Umbilical cord (tissue), 2 donors: ENCODE data around the gene ADPGK. TPM values are rescaled to one million over a fixed set of nuclear protein-coding genes. Genes with fewer than 3 reads are reported as not detected.
A peak's percentile ranks its signal among the peaks of the same experiment; 100 is the strongest.
"Not testable (repeated sequence)": the region's sequence is repeated elsewhere in the genome, so short reads cannot be mapped to it uniquely, and the experiment has no call there.

Source experiments
- DNase-seq: peaks from one replicate; pipeline ENCODE4 v3.0.0-alpha.2; 2015; ENCODE audit warnings: low spot score
- total RNA-seq: library from RNA; depleted of rRNA; stranded (reverse); fragments of >200 nt; gene quantifications from one replicate; pipeline ENCODE4 v1.2.3, GENCODE V29; 2014; ENCODE audit warnings: low replicate concordance; ENCODE audit not compliant: insufficient read depth

Gene ADPGK
- total RNA-seq: 56.3 TPM

DNA sequence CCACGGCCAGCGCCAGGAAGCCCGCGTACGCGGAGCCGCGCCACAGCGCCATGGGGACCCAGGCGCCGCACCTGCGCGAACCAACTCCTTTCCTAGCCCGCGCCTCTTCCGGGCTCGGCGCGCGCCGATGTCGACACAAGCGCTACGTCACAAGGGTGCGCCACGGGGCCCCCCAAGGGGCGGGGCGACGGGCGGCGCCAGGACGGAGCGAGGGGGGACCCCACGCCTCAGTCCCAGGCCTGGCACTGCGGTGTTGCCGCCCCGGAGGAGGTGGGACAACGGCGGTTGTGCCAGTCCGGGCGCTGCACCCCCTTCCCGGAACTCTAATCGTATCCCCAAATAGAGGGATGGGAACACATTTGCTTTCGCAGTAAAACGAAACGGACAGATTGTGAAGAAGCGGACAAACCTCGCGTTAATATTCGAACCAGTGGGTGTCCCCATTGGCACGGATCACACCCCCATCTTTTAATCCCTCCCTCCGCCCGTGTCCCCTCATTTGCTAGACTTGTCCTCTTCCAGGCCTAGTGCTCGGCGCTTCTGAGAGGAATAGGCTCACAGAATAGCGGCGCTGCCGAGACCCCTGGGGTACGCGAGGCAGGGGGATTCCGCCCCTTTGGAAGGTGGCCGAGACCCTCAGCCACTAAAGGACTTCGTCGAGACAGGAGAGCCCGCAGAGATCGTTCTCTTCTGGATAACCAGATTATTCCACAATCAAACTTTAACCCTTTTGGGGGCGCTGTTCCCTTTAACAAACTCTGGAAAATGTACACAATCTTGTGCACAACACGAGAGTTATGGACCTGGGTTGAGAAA lies at the start of gene ADPGK:
Gene ADPGK (minus strand): TSS at position 119 of the 816 bp plus-strand sequence. CDS start 67 bp downstream, at position 52.
- peak; percentile 95 for DNase-seq

- DNase-seq: no peak
Observed at GRCh38 chr15:72827226-72827625, 43.7 kb upstream of the ADPGK start.

- DNase-seq: no peak
Observed at GRCh38 chr15:72826611-72827010, 43.1 kb upstream of the ADPGK start.

DNA sequence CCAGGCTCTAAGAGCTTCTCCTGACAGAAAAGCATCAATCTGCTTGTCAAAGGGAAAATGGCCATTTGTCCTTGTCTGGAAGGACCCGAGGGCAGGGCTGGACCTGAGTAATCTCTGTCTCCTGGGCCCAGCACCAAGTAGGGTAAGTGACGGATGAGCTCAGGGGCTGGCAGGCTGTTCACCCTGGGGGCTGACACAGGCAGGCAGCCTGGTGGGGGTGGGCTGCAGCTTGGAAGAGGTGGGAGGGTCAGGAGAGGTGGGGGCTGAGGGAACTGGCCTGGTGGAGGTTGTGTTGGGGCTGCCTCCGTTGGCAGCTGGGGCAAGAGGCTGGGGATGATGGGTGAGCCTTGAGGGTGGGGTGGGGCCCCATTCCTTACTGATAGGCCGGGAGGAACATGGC lies 42.3 kb upstream of the ADPGK start:
- DNase-seq: no peak

GRCh38 chr15:72824781-72825180 lies 41.2 kb upstream of the ADPGK start:
- DNase-seq: no peak

DNA sequence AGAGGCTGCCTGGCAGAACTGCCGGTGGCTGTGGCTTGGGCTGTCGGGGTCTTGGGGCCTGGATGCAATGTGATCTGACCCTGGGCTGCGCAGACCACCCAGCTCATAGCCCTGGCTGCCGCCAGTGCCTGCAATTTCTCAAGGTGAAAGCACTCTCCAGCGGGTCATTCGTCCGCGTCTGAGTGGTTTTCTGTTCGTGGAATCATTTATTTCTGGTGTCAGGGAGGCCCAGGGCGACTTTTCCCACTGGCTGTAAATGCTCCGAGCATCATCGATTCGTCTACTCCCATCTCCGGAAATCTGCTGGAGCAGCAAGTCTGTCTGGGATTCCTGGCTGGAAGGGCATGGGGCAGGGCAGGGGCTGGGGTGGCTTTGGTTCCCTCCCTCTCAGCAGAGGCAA lies 40.6 kb upstream of the ADPGK start:
- no peak for DNase-seq

DNA sequence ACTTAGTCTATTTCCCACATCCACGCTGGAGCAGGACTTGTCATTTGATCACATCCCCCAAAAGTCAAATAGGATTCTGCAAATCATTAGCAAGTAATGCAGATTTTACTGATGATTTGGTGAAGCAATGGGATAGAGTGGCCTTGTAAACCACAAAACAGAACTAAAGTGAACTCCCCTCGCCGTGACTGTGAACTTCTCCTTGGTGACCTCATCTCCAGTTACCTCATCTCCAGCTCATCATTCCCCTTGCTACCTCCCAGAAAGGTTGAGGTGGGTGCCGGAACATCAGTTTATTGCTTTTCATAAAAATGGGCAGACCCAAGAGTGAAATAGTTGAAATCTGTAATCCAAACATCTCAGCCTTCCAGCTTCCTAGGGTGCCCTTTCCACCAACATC lies 36.7 kb upstream of the ADPGK start:
- DNase-seq: no peak

GRCh38 chr15:72818632-72819031 lies 35.1 kb upstream of the ADPGK start:
- DNase-seq: no peak

DNA sequence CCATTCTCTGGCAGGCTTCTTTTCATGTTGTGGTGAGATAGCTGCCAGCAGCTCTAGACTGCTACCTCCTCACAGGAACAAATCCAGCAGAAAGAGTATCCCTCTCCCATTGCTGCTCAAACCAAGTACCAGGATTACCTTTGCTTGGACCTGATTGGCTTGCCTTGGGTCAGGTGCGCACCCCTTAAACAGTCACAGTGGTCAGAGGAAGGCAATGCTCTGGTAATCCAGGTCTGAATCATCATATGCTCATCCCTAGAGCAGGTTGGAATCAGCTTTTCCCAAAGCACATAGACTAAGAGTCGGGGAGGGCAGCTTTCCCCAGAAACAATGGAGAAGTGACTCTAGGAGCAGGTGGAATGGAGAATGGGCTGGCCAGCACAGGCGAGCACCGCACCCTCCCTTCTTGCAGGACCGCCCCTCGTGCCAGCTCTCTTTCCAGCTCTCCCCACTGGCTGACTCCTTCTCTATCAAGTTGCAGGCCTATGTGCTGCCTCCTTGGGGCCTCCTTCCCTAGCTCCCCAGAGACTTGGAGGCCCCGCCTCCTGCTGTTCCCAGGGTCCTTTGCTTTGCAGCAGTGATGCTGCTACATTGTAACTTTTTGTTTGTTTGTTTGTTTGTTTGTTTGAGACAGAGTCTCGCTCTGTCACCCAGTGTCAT lies 29.9 kb upstream of the ADPGK start:
- DNase-seq: no peak

DNA sequence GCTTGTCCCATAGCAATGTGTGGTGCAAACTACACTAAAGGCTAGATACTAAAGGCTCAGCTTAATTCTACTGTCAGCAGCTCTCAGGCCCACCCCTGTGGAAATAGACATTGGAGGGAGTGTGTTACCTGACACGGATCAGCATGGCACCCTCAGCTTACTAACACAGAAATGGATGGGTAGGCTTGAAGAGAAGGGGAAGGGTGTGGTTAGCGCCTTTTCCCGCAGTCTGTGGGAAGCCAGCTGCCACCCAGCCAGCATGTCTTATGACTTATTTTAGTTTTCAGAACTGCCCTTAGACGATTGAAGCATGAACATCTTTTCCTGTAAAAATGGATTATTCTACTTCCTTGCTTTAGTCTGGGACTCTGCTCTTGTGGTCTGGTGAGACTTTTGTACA lies 25.8 kb upstream of the ADPGK start:
- DNase-seq: no peak

GRCh38 chr15:72807346-72807745 lies 23.8 kb upstream of the ADPGK start:
- not testable (repeated sequence) for DNase-seq

DNA sequence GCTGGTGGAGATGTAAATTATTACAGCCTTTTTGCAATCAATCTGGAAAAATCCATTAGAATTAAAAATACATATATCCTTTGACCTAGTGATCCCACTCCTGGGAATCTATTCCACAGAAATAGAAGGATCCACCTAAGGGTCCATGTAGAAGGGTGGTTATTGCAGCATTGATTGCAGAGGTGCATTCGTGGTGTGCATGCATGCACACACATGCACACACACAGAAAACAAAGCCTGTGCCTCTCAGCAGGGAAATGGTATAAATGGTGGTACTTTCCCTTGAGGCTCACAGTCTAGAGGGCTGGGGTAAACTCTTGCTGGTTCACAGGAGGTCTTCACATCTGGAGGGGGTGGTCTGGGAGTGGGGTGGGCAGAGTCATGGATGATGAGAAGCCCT lies 19.4 kb upstream of the ADPGK start:
- no peak for DNase-seq

- DNase-seq: peak; percentile 48
Observed at GRCh38 chr15:72801590-72802325, 18.2 kb upstream of the ADPGK start.

GRCh38 chr15:72800833-72801481 lies 17.4 kb upstream of the ADPGK start:
- DNase-seq: peak; percentile 45

DNA sequence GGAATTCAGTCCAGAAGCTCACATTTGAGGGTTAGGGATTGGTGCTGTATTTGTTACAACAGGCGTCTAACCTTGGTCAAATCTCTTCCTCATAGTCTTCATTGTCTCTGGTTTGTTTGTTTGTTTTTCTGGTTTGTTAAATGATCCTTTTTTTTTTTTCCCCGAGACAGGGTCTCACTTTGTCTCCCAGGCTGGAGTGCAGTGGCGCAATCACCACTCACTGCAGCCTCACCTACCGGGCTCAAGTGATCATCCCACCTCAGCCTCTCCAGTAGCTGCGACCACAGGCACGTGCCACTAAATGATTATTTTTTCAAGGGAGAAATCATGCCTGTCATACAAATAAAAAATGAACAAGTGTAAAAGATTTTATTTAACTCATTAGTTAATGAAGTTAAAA lies 14.3 kb upstream of the ADPGK start:
- no peak for DNase-seq

- no peak for DNase-seq
Observed at GRCh38 chr15:72797338-72797689, 13.8 kb upstream of the ADPGK start.

- peak; percentile 59 for DNase-seq
Observed at GRCh38 chr15:72796515-72797337, 13.2 kb upstream of the ADPGK start.

DNA sequence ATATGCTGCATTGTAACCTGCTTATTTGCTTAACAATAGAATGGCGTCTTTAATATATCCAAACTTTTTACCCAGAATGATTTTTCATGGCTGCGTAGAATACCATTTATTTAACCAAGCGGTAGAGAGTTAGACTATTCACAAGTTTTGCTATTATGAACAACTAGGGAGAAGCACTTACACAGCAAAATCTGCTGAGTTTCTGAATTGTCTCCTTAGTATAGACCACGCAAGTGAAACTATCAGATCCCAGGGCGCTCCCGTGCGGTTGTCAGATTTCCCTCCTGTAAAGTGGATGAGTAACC lies 12.6 kb upstream of the ADPGK start:
- DNase-seq: no peak

DNA sequence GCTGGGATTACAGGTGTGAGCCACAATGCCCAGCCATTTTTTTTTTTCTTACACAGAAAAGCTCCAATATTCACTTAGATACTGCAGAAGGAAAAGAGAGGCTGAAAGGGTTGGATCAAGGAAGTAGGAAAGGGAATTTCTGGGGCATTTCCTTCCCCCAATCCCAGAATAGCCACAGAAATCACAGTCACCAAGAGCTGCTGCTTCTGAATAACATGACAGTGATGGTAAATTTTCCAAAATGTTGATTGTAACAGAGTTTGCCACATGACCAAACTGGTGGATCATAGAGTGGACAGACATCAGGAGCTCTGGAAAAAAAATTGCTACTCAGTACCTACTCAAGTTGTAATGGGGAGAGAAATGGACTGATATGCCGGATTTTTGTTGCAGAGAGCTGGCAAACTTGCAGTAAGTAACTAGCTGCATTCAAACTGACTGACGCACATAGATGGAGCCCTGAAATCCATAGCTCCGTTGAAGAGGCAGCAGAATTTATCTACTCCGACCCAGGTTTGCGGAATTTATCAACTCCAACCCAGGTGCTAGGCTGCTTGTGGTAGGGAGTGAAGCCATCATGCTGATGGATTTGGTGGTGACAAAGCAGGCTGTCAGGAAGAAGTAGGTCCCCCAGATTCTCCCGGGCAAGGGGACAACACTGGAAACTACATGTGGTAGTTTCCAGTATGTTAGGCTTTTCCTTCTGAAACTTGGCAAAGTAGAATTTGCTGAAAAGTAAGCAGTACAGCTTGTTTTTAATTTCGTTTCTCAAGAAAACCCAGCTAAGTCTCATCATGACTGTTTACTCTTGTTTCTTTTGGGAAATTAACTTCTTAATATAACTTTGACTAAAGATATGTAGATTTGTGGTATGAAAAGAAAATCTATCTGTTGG lies 10.5 kb upstream of the ADPGK start:
- no peak for DNase-seq

DNA sequence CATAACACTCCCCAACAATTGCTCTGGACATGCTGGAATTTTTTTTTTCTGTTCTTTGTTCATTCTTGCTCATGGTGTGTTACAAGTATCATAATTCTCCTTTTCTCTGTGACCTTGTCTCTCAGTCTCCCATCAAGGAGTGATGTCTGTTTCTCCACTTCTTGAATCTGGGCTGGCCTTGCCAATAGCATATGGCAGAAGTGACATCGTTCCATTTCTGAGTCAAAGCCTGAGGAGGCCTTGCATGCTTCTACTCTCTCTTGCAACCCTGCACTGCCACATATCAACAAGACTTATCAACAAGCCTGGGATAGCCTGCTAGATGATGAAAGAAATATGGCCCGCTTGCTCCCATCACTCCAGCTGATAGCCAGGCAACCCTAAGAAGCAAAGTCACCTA lies 8.9 kb upstream of the ADPGK start:
- DNase-seq: no peak
